ENCODE results near the gene ANGPTL8. TPM values are rescaled to one million over a fixed set of nuclear protein-coding genes. Genes with fewer than 3 reads are reported as not detected.

The ANGPTL8 gene
- total and polyA plus RNA-seq, 2 of the 13 experiments (the other 11 are each of a cell fraction or from before 2014, with no cell fraction given), result 27.3 to 243 TPM

DNA sequence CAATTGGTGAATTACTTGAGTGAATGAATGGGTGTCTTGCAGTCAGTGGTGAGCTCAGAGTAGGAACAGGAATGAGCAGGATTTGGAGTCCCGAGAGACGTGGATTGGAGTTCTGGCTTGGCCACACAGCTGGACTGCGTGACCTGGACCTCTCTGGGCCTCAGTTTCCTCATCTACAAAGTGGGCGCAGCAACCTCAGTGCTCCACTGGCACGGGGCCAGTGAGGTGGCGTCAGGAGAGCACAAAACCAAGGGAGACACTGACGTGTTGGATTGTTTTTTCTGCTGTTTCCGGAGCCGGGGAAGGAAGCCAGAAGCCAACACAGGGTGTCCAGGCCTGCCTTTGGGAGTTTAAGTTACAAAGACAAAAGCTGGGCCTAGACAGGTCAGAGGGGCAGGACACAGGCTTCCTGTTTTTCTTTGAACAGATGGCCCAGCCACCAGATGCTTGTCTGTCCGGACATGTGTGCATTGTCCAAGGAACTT is 29.4 kb downstream of the ANGPTL8 start (continued):
- TF ChIP-seq, protein P1, sequence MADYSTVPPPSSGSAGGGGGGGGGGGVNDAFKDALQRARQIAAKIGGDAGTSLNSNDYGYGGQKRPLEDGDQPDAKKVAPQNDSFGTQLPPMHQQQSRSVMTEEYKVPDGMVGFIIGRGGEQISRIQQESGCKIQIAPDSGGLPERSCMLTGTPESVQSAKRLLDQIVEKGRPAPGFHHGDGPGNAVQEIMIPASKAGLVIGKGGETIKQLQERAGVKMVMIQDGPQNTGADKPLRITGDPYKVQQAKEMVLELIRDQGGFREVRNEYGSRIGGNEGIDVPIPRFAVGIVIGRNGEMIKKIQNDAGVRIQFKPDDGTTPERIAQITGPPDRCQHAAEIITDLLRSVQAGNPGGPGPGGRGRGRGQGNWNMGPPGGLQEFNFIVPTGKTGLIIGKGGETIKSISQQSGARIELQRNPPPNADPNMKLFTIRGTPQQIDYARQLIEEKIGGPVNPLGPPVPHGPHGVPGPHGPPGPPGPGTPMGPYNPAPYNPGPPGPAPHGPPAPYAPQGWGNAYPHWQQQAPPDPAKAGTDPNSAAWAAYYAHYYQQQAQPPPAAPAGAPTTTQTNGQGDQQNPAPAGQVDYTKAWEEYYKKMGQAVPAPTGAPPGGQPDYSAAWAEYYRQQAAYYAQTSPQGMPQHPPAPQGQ (CRISPR knock-in tag; IDR thresholded peaks at IDR 0.05; ENCODE audit: borderline replicate concordance), result no peak
- TF ChIP-seq ATF3 (CRISPR knock-in tag; IDR thresholded peaks at IDR 0.05), result no peak
- TF ChIP-seq HCFC1 (IDR thresholded peaks at IDR 0.05; ENCODE audit: low read depth, low read length), result no peak
- no peak for TF ChIP-seq GZF1 (CRISPR knock-in tag; IDR thresholded peaks at IDR 0.05)
- no peak for TF ChIP-seq SMC3 (IDR thresholded peaks at IDR 0.05; ENCODE audit: low read length)
- TF ChIP-seq ISL2 (CRISPR knock-in tag; IDR thresholded peaks at IDR 0.05), result no peak
- no peak for TF ChIP-seq MEF2D (CRISPR knock-in tag; IDR thresholded peaks at IDR 0.05)
- TF ChIP-seq, protein P2, sequence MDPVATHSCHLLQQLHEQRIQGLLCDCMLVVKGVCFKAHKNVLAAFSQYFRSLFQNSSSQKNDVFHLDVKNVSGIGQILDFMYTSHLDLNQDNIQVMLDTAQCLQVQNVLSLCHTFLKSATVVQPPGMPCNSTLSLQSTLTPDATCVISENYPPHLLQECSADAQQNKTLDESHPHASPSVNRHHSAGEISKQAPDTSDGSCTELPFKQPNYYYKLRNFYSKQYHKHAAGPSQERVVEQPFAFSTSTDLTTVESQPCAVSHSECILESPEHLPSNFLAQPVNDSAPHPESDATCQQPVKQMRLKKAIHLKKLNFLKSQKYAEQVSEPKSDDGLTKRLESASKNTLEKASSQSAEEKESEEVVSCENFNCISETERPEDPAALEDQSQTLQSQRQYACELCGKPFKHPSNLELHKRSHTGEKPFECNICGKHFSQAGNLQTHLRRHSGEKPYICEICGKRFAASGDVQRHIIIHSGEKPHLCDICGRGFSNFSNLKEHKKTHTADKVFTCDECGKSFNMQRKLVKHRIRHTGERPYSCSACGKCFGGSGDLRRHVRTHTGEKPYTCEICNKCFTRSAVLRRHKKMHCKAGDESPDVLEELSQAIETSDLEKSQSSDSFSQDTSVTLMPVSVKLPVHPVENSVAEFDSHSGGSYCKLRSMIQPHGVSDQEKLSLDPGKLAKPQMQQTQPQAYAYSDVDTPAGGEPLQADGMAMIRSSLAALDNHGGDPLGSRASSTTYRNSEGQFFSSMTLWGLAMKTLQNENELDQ (CRISPR knock-in tag; IDR thresholded peaks at IDR 0.05; ENCODE audit: borderline replicate concordance), result no peak
- TF ChIP-seq MIER2 (CRISPR knock-in tag; IDR thresholded peaks at IDR 0.05), result no peak
- TF ChIP-seq TFAP4 (IDR thresholded peaks at IDR 0.05; ENCODE audit: borderline replicate concordance, low read depth), result no peak; the same call in 1 of the 2 replicates
- no peak for TF ChIP-seq DNMT3B (CRISPR knock-in tag; conservative IDR thresholded peaks at IDR 0.05)
- no peak for TF ChIP-seq ZMYM4 (CRISPR knock-in tag; IDR thresholded peaks at IDR 0.05)
- TF ChIP-seq, protein P3, sequence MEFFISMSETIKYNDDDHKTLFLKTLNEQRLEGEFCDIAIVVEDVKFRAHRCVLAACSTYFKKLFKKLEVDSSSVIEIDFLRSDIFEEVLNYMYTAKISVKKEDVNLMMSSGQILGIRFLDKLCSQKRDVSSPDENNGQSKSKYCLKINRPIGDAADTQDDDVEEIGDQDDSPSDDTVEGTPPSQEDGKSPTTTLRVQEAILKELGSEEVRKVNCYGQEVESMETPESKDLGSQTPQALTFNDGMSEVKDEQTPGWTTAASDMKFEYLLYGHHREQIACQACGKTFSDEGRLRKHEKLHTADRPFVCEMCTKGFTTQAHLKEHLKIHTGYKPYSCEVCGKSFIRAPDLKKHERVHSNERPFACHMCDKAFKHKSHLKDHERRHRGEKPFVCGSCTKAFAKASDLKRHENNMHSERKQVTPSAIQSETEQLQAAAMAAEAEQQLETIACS (CRISPR knock-in tag; IDR thresholded peaks at IDR 0.05), result no peak
- TF ChIP-seq RFXAP (CRISPR knock-in tag; IDR thresholded peaks at IDR 0.05; ENCODE audit: borderline replicate concordance), result no peak
- peak; percentile 62; the same call in 1 of the 2 replicates for TF ChIP-seq SOX5 (CRISPR knock-in tag; IDR thresholded peaks at IDR 0.05; ENCODE audit: borderline replicate concordance)
- TF ChIP-seq REPIN1 (CRISPR knock-in tag; IDR thresholded peaks at IDR 0.05; ENCODE audit: borderline replicate concordance, low read depth), result no peak
- TF ChIP-seq HIC2 (CRISPR knock-in tag; IDR thresholded peaks at IDR 0.05; ENCODE audit: low read depth), result 0 out of 2 replicates have a peak, but pooled peaks have one; percentile 37
- no peak for TF ChIP-seq PAWR (CRISPR knock-in tag; IDR thresholded peaks at IDR 0.05; ENCODE audit: borderline replicate concordance)
- 0 out of 2 replicates have a peak, but pooled peaks have one; percentile 22 for TF ChIP-seq NR2F6 (IDR thresholded peaks at IDR 0.05)
- TF ChIP-seq NR2F6 (CRISPR knock-in tag; IDR thresholded peaks at IDR 0.05), result peak; percentile 40; the same call in 1 of the 2 replicates
- TF ChIP-seq PPARG (CRISPR knock-in tag; conservative IDR thresholded peaks at IDR 0.05), result no peak
- no peak for TF ChIP-seq BRCA1 (CRISPR knock-in tag; IDR thresholded peaks at IDR 0.05)
- no peak for TF ChIP-seq BORCS8-MEF2B (CRISPR knock-in tag; IDR thresholded peaks at IDR 0.05)
- no peak for TF ChIP-seq MIXL1 (CRISPR knock-in tag; IDR thresholded peaks at IDR 0.05)
- no peak for TF ChIP-seq ZBTB3 (CRISPR knock-in tag; IDR thresholded peaks at IDR 0.05; ENCODE audit: borderline replicate concordance, low read depth)

All from HepG2 (cell line).